Measurements from ENCODE around the gene TNFRSF19. TPM values are rescaled to one million over a fixed set of nuclear protein-coding genes. Genes with fewer than 3 reads are reported as not detected.

The TNFRSF19 gene
- total RNA-seq, 2 donors from 2014 or later: 21.2 to 74.1 TPM

GRCh38 chr13:23609414-23609760, 39.2 kb downstream of the TNFRSF19 start:
- Histone ChIP-seq H3K27ac (peak overlapping the region; percentile 52 to 58), H3K36me3 (no peaks in the 10 kb centered on the region), H3K4me3 (no peak overlapping the region), H3K27me3 (replicated peaks; ENCODE audit: insufficient read depth) (no peaks in the 10 kb centered on the region), H3K4me1 (replicated peaks) (peaks cover 11% of the 10 kb centered on the region), H3K9me3 (no peaks in the 10 kb centered on the region)
- peak; percentile 76 for DNase-seq (ENCODE audit: low spot score)
- 4% methylated on average over 7 of the region's 7 CpGs for WGBS
- TF ChIP-seq POLR2A (IDR thresholded peaks at IDR 0.05): no peak
- TF ChIP-seq CTCF (IDR thresholded peaks at IDR 0.05): no peak
- peak; percentile 69 for TF ChIP-seq POLR2AphosphoS5 (IDR thresholded peaks at IDR 0.05)
- intact Hi-C loops (cut with DNase I): no loop called here

DNA sequence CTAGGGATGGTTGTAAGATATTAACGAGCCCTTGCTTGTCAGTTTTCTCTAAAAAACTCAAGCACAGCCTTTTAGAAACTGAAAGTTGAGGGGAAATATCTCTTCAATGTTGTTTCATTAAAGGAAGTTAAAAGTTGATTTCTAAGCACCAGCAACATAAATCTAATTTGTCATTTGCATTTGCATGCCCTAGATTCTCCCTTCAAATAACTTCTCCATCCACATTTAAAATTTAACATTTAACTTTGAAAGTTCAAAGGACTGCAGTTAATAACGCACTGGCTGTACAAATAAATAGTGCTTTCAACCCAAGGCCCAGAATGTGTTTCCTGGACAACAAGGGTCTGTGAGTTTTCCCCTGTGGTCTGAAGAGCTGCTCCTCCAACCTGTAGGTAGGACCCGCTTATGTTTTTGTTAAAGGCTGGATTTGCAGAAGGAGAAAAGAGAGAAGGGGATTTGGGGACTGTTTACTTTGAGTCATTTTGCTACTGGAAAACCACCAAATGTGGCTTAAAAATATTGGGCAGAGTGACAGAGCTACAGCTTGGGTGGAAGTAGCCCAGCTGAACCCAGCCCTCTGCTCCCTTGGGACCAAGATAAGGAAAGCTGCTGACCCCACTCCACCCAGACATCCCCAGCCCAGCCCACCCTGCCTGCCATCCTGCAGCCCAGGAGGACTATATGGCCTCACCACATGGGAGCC, 39.8 kb downstream of the TNFRSF19 start:
- H3K36me3 ChIP-seq: no peaks in the 10 kb centered on the region
- TF ChIP-seq POLR2AphosphoS5 (IDR thresholded peaks at IDR 0.05) (no peak), POLR2A (IDR thresholded peaks at IDR 0.05) (no peak), CTCF (IDR thresholded peaks at IDR 0.05) (no peak)
- H3K27ac ChIP-seq: peak overlapping the region; percentile 52 to 58
- no peaks in the 10 kb centered on the region for H3K27me3 ChIP-seq (replicated peaks; ENCODE audit: insufficient read depth)
- no peak for DNase-seq (ENCODE audit: low spot score)
- no peak overlapping the region for H3K4me3 ChIP-seq
- no peaks in the 10 kb centered on the region for H3K9me3 ChIP-seq
- 9% methylated on average over 3 of the region's 3 CpGs for WGBS
- peaks cover 11% of the 10 kb centered on the region for H3K4me1 ChIP-seq (replicated peaks)
- intact Hi-C loops (cut with DNase I): no loop called here

- intact Hi-C loops (cut with DNase I): no loop called here
- peaks cover 11% of the 10 kb centered on the region for H3K4me1 ChIP-seq (replicated peaks)
- TF ChIP-seq CTCF (IDR thresholded peaks at IDR 0.05) (no peak), POLR2A (IDR thresholded peaks at IDR 0.05) (no peak), POLR2AphosphoS5 (IDR thresholded peaks at IDR 0.05) (no peak)
- H3K27me3 ChIP-seq (replicated peaks; ENCODE audit: insufficient read depth): no peaks in the 10 kb centered on the region
- H3K27ac ChIP-seq: peak overlapping the region in 1 of 2 donors; percentile 7
- 56% methylated on average over 2 of the region's 2 CpGs for WGBS
- no peak overlapping the region for H3K4me3 ChIP-seq
- no peaks in the 10 kb centered on the region for H3K36me3 ChIP-seq
- no peak for DNase-seq (ENCODE audit: low spot score)
- H3K9me3 ChIP-seq: no peaks in the 10 kb centered on the region
These were observed 40.8 kb downstream of the TNFRSF19 start for GRCh38 chr13:23610966-23611491.

- Histone ChIP-seq H3K27ac (no peak overlapping the region), H3K9me3 (no peaks in the 10 kb centered on the region), H3K4me3 (no peak overlapping the region), H3K27me3 (replicated peaks; ENCODE audit: insufficient read depth) (no peaks in the 10 kb centered on the region), H3K36me3 (no peaks in the 10 kb centered on the region), H3K4me1 (replicated peaks) (peaks cover 11% of the 10 kb centered on the region)
- DNase-seq (ENCODE audit: low spot score): no peak
- 58% methylated on average over 1 of the region's 1 CpG for WGBS
- intact Hi-C loops (cut with DNase I): no loop called here
- no peak for TF ChIP-seq CTCF (IDR thresholded peaks at IDR 0.05)
- no peak for TF ChIP-seq POLR2A (IDR thresholded peaks at IDR 0.05)
- TF ChIP-seq POLR2AphosphoS5 (IDR thresholded peaks at IDR 0.05): no peak
These were observed 42.0 kb downstream of the TNFRSF19 start for GRCh38 chr13:23612182-23612581.

DNA sequence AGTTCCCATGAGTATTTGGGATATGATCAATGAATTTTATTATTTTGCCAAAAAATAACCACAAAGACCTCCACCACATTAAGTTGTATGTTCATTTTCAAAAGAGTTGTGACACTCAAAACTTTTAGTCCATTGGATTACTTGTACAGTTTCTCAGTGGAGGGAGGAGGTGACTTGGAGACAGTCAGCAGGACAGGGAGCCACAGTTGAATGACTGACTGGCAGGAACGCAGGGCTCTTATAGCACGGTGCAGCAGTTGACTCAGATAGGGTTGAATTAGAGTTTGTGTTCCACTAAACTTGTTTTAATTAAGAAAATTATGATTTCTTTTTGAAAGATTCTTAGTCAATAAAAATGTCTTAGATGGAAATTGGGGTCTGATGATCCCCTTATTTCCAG, 42.5 kb downstream of the TNFRSF19 start:
- intact Hi-C loops (cut with DNase I): no loop called here
- Histone ChIP-seq H3K4me1 (replicated peaks) (peaks cover 11% of the 10 kb centered on the region), H3K36me3 (no peaks in the 10 kb centered on the region), H3K27me3 (replicated peaks; ENCODE audit: insufficient read depth) (no peaks in the 10 kb centered on the region), H3K9me3 (no peaks in the 10 kb centered on the region), H3K27ac (no peak overlapping the region), H3K4me3 (no peak overlapping the region)
- WGBS: 94% methylated on average over 2 of the region's 2 CpGs
- DNase-seq (ENCODE audit: low spot score): no peak
- TF ChIP-seq POLR2AphosphoS5 (IDR thresholded peaks at IDR 0.05): no peak
- TF ChIP-seq CTCF (IDR thresholded peaks at IDR 0.05): no peak
- no peak for TF ChIP-seq POLR2A (IDR thresholded peaks at IDR 0.05)

Measured in prostate gland (tissue), 2 donors.